Mammary epithelial cell (primary cell): Measurements from ENCODE around the gene TRIM8.

Experiments
- CTCF ChIP-seq, 2 donors: IDR thresholded peaks in 1 of 2; conservative IDR thresholded peaks in 1 of 2; 2 replicates each; pipeline ENCODE4 v1.5.1; 2011 to 2012; ENCODE audit warnings: inconsistent platforms in 2 of 2, low read length in 2 of 2, mild to moderate bottlenecking in 2 of 2, control low read depth in 1 of 2, low read depth in 1 of 2; ENCODE audit not compliant: insufficient read depth in 1 of 2; ENCODE audit errors: extremely low read depth in 1 of 2
- EZH2 ChIP-seq: IDR thresholded peaks from 2 replicates; pipeline ENCODE4 v1.6.1; 2012; ENCODE audit warnings: low read length, inconsistent platforms, borderline replicate concordance

DNA sequence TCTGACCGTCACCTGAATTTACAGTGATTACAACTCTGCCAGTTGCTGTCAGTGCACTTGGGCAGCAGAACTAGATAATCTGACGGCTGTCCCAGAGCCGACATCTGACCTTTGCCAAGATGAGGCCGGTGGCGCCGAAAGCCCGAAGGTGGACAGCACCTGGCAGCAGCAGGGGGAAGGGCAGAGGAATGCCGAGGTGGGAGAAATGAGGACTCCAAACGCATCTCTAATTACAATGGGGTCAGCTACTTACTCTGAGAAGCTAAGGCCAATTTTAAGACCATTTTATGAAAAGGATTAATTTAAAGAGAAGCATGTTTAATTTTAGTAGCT lies 33.8 kb downstream of the TRIM8 start:
- TF ChIP-seq CTCF (conservative IDR thresholded peaks at IDR 0.05 in 1 of 2, IDR thresholded peaks at IDR 0.05 in 1 of 2; ENCODE audit: extremely low read depth in 1 of 2, insufficient read depth in 1 of 2, low read depth in 1 of 2, low read length in 2 of 2) (no peak), EZH2 (no peak)
